ENCODE measurements around the gene DHX35. TPM values are rescaled to one million over a fixed set of nuclear protein-coding genes. Genes with fewer than 3 reads are reported as not detected.

Gene DHX35
- polyA plus RNA-seq, 3 donors, result 1.6 to 11.2 (median 2.7) TPM

GRCh38 chr20:38973645-38974044, 11.5 kb downstream of the DHX35 start:
- intact Hi-C loops (cut with micrococcal nuclease), result no loop called here
- 88% methylated on average over 3 of the region's 5 CpGs for WGBS (ENCODE audit: insufficient coverage)
- no peak overlapping the region for H3K4me3 Mint-ChIP-seq
- no peak overlapping the region for H3K27ac ChIP-seq (ENCODE audit: low read depth in 1 of 2, low read length in 2 of 2)
- H3K4me3 ChIP-seq (replicated peaks in 1 of 3; ENCODE audit: low read depth in 2 of 3, low read length in 3 of 3), result no peak overlapping the region
- H3K79me2 ChIP-seq (ENCODE audit: insufficient read depth, low read length), result no peaks in the 10 kb centered on the region
- no peaks in the 10 kb centered on the region for H3K9me3 Mint-ChIP-seq
- peaks cover 56 to 60% of the 10 kb centered on the region in 2 donors for H3K36me3 Mint-ChIP-seq
- H4K20me1 ChIP-seq (ENCODE audit: insufficient read depth, low read length), result no peaks in the 10 kb centered on the region
- TF ChIP-seq CTCF (IDR thresholded peaks at IDR 0.05), result no peak
- H3K27me3 ChIP-seq (ENCODE audit: control insufficient read depth in 2 of 2, insufficient read depth in 2 of 2, low read length in 2 of 2), result no peaks in the 10 kb centered on the region
- H3K4me2 ChIP-seq (replicated peaks; ENCODE audit: extremely low read depth, low read length, poor library complexity, severe bottlenecking), result no peak overlapping the region
- H2AFZ ChIP-seq (ENCODE audit: insufficient read depth, low read depth, low read length, poor library complexity, severe bottlenecking), result no peak overlapping the region
- no peak overlapping the region for H3K9ac ChIP-seq (ENCODE audit: insufficient read depth, low read length, poor library complexity, severe bottlenecking)
- no peaks in the 10 kb centered on the region for H3K4me1 ChIP-seq (ENCODE audit: control insufficient read depth in 1 of 2, insufficient read depth in 2 of 2, low read length in 2 of 2)
- H3K27me3 Mint-ChIP-seq (ENCODE audit: low read depth in 3 of 3), result no peaks in the 10 kb centered on the region
- H3K36me3 ChIP-seq (replicated peaks in 1 of 2; ENCODE audit: control insufficient read depth in 1 of 2, insufficient read depth in 2 of 2, low read length in 2 of 2), result peaks cover 63 to 97% of the 10 kb centered on the region in 2 donors
- H3K27ac Mint-ChIP-seq, result no peak overlapping the region
- no peaks in the 10 kb centered on the region for H3K9me3 ChIP-seq (replicated peaks in 1 of 2; ENCODE audit: control insufficient read depth in 1 of 2, insufficient read depth in 1 of 2, low read length in 2 of 2)
- H3K4me1 Mint-ChIP-seq, result no peaks in the 10 kb centered on the region
- no peak for DNase-seq

GRCh38 chr20:38975539-38976120, 13.5 kb downstream of the DHX35 start:
- Histone ChIP-seq H3K4me3 (replicated peaks in 1 of 3; ENCODE audit: low read depth in 2 of 3, low read length in 3 of 3) (no peak overlapping the region), H3K9me3 (replicated peaks in 1 of 2; ENCODE audit: control insufficient read depth in 1 of 2, insufficient read depth in 1 of 2, low read length in 2 of 2) (no peaks in the 10 kb centered on the region), H3K4me2 (replicated peaks; ENCODE audit: extremely low read depth, low read length, poor library complexity, severe bottlenecking) (no peak overlapping the region), H3K79me2 (ENCODE audit: insufficient read depth, low read length) (peaks cover 3% of the 10 kb centered on the region), H3K36me3 (replicated peaks in 1 of 2; ENCODE audit: control insufficient read depth in 1 of 2, insufficient read depth in 2 of 2, low read length in 2 of 2) (peaks cover 43 to 85% of the 10 kb centered on the region in 2 donors), H3K9ac (ENCODE audit: insufficient read depth, low read length, poor library complexity, severe bottlenecking) (no peak overlapping the region), H4K20me1 (ENCODE audit: insufficient read depth, low read length) (peaks cover 5% of the 10 kb centered on the region), H3K27me3 (ENCODE audit: control insufficient read depth in 2 of 2, insufficient read depth in 2 of 2, low read length in 2 of 2) (no peaks in the 10 kb centered on the region), H2AFZ (ENCODE audit: insufficient read depth, low read depth, low read length, poor library complexity, severe bottlenecking) (no peak overlapping the region), H3K27ac (ENCODE audit: low read depth in 1 of 2, low read length in 2 of 2) (no peak overlapping the region), H3K4me1 (ENCODE audit: control insufficient read depth in 1 of 2, insufficient read depth in 2 of 2, low read length in 2 of 2) (no peaks in the 10 kb centered on the region)
- no CpG with 5 or more reads among the region's 2 CpGs for WGBS (ENCODE audit: insufficient coverage)
- Mint-ChIP-seq H3K9me3 (no peaks in the 10 kb centered on the region), H3K36me3 (peaks cover 49 to 50% of the 10 kb centered on the region in 2 donors), H3K4me1 (no peaks in the 10 kb centered on the region), H3K4me3 (no peak overlapping the region), H3K27ac (no peak overlapping the region), H3K27me3 (ENCODE audit: low read depth in 3 of 3) (no peaks in the 10 kb centered on the region)
- no peak for DNase-seq
- no peak for TF ChIP-seq CTCF (IDR thresholded peaks at IDR 0.05)
- intact Hi-C loops (cut with micrococcal nuclease), result no loop called here

All from CD14-positive monocyte (primary cell).